ENCODE measurements around the gene MX2.
A peak's percentile ranks its signal among the peaks of the same experiment; 100 is the strongest.

MX2 gene

GRCh38 chr21:41425588-41425953 lies 63.7 kb downstream of the MX2 start:
- DNase-seq (no peak), ATAC-seq (no peak)
- Mint-ChIP-seq H3K27ac (peak overlapping the region; percentile 98 to 99), H3K4me3 (peak overlapping the region; percentile 93 to 96), H3K4me1 (peaks cover 61% of the 10 kb centered on the region), H3K27me3 (no peaks in the 10 kb centered on the region), H3K9me3 (no peaks in the 10 kb centered on the region)

- ATAC-seq = peak; percentile 96
- DNase-seq = peak; percentile 83 to 89
- Mint-ChIP-seq H3K4me3 (peak within 1 kb of the TSS; percentile 93 to 96), H3K27ac (peak within 1 kb of the TSS; percentile 98 to 99), H3K9me3 (no peaks in the 10 kb centered on the region), H3K27me3 (no peaks in the 10 kb centered on the region), H3K4me1 (peaks cover 57% of the 10 kb centered on the region)
These were observed 64.3 kb downstream of the MX2 start, which contains the start of gene MX1 for GRCh38 chr21:41425954-41426675. Gene MX1, plus strand, starts transcription at chr21:41426239. Its CDS starts 5,832 bp downstream, at chr21:41432071.

- ATAC-seq (peak; percentile 32), DNase-seq (peak in 1 of 2 donors; percentile 24)
- H3K4me3 Mint-ChIP-seq = peak overlapping the region; percentile 93 to 96
- no peaks in the 10 kb centered on the region for H3K27me3 Mint-ChIP-seq
- no peaks in the 10 kb centered on the region for H3K9me3 Mint-ChIP-seq
- peaks cover 55% of the 10 kb centered on the region for H3K4me1 Mint-ChIP-seq
- peak overlapping the region; percentile 89 to 98 for H3K27ac Mint-ChIP-seq
These were observed 65.0 kb downstream of the MX2 start for GRCh38 chr21:41426676-41427404.

- Mint-ChIP-seq H3K27ac (peak overlapping the region; percentile 54 to 98), H3K9me3 (no peaks in the 10 kb centered on the region), H3K27me3 (no peaks in the 10 kb centered on the region), H3K4me3 (peak overlapping the region; percentile 93 to 96), H3K4me1 (peaks cover 48% of the 10 kb centered on the region)
- no peak for ATAC-seq
- no peak for DNase-seq
These were observed 65.7 kb downstream of the MX2 start for GRCh38 chr21:41427556-41427955.

GRCh38 chr21:41428311-41428710 lies 66.5 kb downstream of the MX2 start:
- ATAC-seq = no peak
- DNase-seq = no peak
- peaks cover 40% of the 10 kb centered on the region for H3K4me1 Mint-ChIP-seq
- no peaks in the 10 kb centered on the region for H3K27me3 Mint-ChIP-seq
- H3K27ac Mint-ChIP-seq = no peak overlapping the region
- H3K4me3 Mint-ChIP-seq = no peak overlapping the region
- H3K9me3 Mint-ChIP-seq = no peaks in the 10 kb centered on the region

- H3K27me3 Mint-ChIP-seq = no peaks in the 10 kb centered on the region
- no peak for ATAC-seq
- no peaks in the 10 kb centered on the region for H3K9me3 Mint-ChIP-seq
- no peak overlapping the region for H3K4me3 Mint-ChIP-seq
- H3K27ac Mint-ChIP-seq = no peak overlapping the region
- DNase-seq = no peak
- H3K4me1 Mint-ChIP-seq = peaks cover 35% of the 10 kb centered on the region
These were observed 67.0 kb downstream of the MX2 start for GRCh38 chr21:41428847-41429246.

GRCh38 chr21:41429305-41429704 lies 67.5 kb downstream of the MX2 start:
- DNase-seq = no peak
- ATAC-seq = no peak
- Mint-ChIP-seq H3K4me3 (no peak overlapping the region), H3K4me1 (peaks cover 33% of the 10 kb centered on the region), H3K9me3 (peaks cover 0 to 2% of the 10 kb centered on the region in 2 donors), H3K27me3 (no peaks in the 10 kb centered on the region), H3K27ac (no peak overlapping the region)

GRCh38 chr21:41429925-41430491 lies 68.2 kb downstream of the MX2 start:
- ATAC-seq (no peak), DNase-seq (no peak)
- H3K27ac Mint-ChIP-seq = no peak overlapping the region
- H3K27me3 Mint-ChIP-seq = no peaks in the 10 kb centered on the region
- peaks cover 4 to 9% of the 10 kb centered on the region in 2 donors for H3K9me3 Mint-ChIP-seq
- H3K4me3 Mint-ChIP-seq = no peak overlapping the region
- H3K4me1 Mint-ChIP-seq = peaks cover 31% of the 10 kb centered on the region

GRCh38 chr21:41431788-41432548 lies 70.1 kb downstream of the MX2 start:
- Mint-ChIP-seq H3K9me3 (peaks cover 10 to 13% of the 10 kb centered on the region in 2 donors), H3K4me3 (no peak overlapping the region), H3K27me3 (no peaks in the 10 kb centered on the region), H3K4me1 (peaks cover 11% of the 10 kb centered on the region), H3K27ac (no peak overlapping the region)
- ATAC-seq (no peak), DNase-seq (no peak)

GRCh38 chr21:41432562-41433460 lies 71.0 kb downstream of the MX2 start:
- no peak for ATAC-seq
- H3K9me3 Mint-ChIP-seq = peaks cover 10 to 13% of the 10 kb centered on the region in 2 donors
- peaks cover 3% of the 10 kb centered on the region for H3K4me1 Mint-ChIP-seq
- H3K27ac Mint-ChIP-seq = peak overlapping the region in 1 of 2 donors; percentile 5
- H3K27me3 Mint-ChIP-seq = no peaks in the 10 kb centered on the region
- DNase-seq = no peak
- H3K4me3 Mint-ChIP-seq = no peak overlapping the region

GRCh38 chr21:41433566-41433965 lies 71.7 kb downstream of the MX2 start:
- no peaks in the 10 kb centered on the region for H3K4me1 Mint-ChIP-seq
- H3K9me3 Mint-ChIP-seq = peaks cover 10 to 13% of the 10 kb centered on the region in 2 donors
- H3K4me3 Mint-ChIP-seq = no peak overlapping the region
- H3K27me3 Mint-ChIP-seq = no peaks in the 10 kb centered on the region
- no peak overlapping the region for H3K27ac Mint-ChIP-seq
- DNase-seq (no peak), ATAC-seq (no peak)

- H3K4me3 Mint-ChIP-seq = no peak overlapping the region
- H3K4me1 Mint-ChIP-seq = no peaks in the 10 kb centered on the region
- no peak for DNase-seq
- no peak for ATAC-seq
- no peak overlapping the region for H3K27ac Mint-ChIP-seq
- no peaks in the 10 kb centered on the region for H3K27me3 Mint-ChIP-seq
- peaks cover 10 to 13% of the 10 kb centered on the region in 2 donors for H3K9me3 Mint-ChIP-seq
These were observed 73.9 kb downstream of the MX2 start for GRCh38 chr21:41435706-41436105.

GRCh38 chr21:41437729-41438128 lies 75.9 kb downstream of the MX2 start:
- peak overlapping the region in 1 of 2 donors; percentile 66 for H3K27ac Mint-ChIP-seq
- DNase-seq (no peak), ATAC-seq (no peak)

GRCh38 chr21:41438425-41439113 lies 76.7 kb downstream of the MX2 start:
- DNase-seq = no peak
- no peaks in the 10 kb centered on the region for H3K4me1 Mint-ChIP-seq
- ATAC-seq = no peak
- H3K9me3 Mint-ChIP-seq = peaks cover 10 to 13% of the 10 kb centered on the region in 2 donors
- H3K27me3 Mint-ChIP-seq = no peaks in the 10 kb centered on the region
- H3K4me3 Mint-ChIP-seq = no peak overlapping the region
- no peak overlapping the region for H3K27ac Mint-ChIP-seq

More at GRCh38 chr21:41437729-41438128, 75.9 kb downstream of the MX2 start:
- Mint-ChIP-seq H3K27me3 (no peaks in the 10 kb centered on the region), H3K9me3 (peaks cover 10 to 13% of the 10 kb centered on the region in 2 donors), H3K4me1 (no peaks in the 10 kb centered on the region), H3K4me3 (no peak overlapping the region)
